Measurements from ENCODE around the gene PRR16.

- no peak for TF ChIP-seq E2F2 (CRISPR knock-in tag; IDR thresholded peaks at IDR 0.05; ENCODE audit: borderline replicate concordance)
- TF ChIP-seq ZNF432 (CRISPR knock-in tag; IDR thresholded peaks at IDR 0.05; ENCODE audit: borderline replicate concordance), result no peak
- no peak for TF ChIP-seq ZUFSP (CRISPR knock-in tag; IDR thresholded peaks at IDR 0.05; ENCODE audit: borderline replicate concordance)
- no peak for TF ChIP-seq ZFX (CRISPR knock-in tag; IDR thresholded peaks at IDR 0.05; ENCODE audit: low read depth)
- no peak for TF ChIP-seq SYNCRIP (IDR thresholded peaks at IDR 0.05; ENCODE audit: insufficient read depth, low read depth, low read length)
- TF ChIP-seq ZNF83 (CRISPR knock-in tag; IDR thresholded peaks at IDR 0.05; ENCODE audit: borderline replicate concordance), result no peak
- no peak for TF ChIP-seq ZNF619 (CRISPR knock-in tag; IDR thresholded peaks at IDR 0.05)
- TF ChIP-seq ZNF790 (CRISPR knock-in tag; IDR thresholded peaks at IDR 0.05; ENCODE audit: borderline replicate concordance), result no peak
- TF ChIP-seq CREB1 (IDR thresholded peaks at IDR 0.05), result no peak
- no peak for TF ChIP-seq CREB1 (CRISPR knock-in tag; IDR thresholded peaks at IDR 0.05)
- no peak for TF ChIP-seq POLR2A (IDR thresholded peaks at IDR 0.05; ENCODE audit: insufficient read depth in 1 of 2, low read depth in 2 of 2, low read length in 2 of 2)
These were observed 122.5 kb downstream of the PRR16 start for GRCh38 chr5:120586646-120587045.
